Measurements from ENCODE around the gene RPIA.
"Not testable (repeated sequence)": the region's sequence is repeated elsewhere in the genome, so short reads cannot be mapped to it uniquely, and the experiment has no call there.

The RPIA gene

DNA sequence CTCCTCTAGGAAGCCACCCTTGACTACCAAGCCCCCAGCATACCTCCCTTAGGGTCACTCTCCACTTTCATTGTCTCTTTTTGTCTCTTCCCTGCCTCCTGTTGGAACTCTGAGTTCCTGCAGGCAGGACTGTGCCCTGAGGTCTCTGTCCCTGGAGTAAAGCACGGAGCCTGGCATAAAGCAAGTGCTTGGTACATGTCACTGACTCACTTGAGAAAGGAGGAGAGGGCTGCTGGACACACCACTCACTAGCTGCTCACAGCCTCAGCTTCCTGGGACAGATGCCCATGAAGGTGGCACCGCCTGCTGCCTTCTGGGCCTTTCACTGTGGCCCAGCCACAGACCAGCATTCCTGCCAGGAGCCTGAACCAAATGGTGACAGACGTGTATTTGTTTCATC, 64.4 kb downstream of the RPIA start:
- H3K79me2 ChIP-seq (ENCODE audit: low read length): no peaks in the 10 kb centered on the region
- H4K20me1 ChIP-seq (ENCODE audit: insufficient read depth, low read length): no peaks in the 10 kb centered on the region
- no peak overlapping the region for H3K9ac ChIP-seq (ENCODE audit: low read length)
- no peak overlapping the region for H3K4me2 ChIP-seq (ENCODE audit: low read length)
- H3K4me1 ChIP-seq (ENCODE audit: low read length): peaks cover 17% of the 10 kb centered on the region
- no peak overlapping the region for H2AFZ ChIP-seq (ENCODE audit: low read depth, low read length)
- peaks cover 16% of the 10 kb centered on the region for H3K36me3 ChIP-seq (replicated peaks; ENCODE audit: low read depth, low read length)
- no peaks in the 10 kb centered on the region for H3K9me3 ChIP-seq (ENCODE audit: insufficient read depth, low read length)
- TF ChIP-seq EZH2phosphoT487 (IDR thresholded peaks at IDR 0.05; ENCODE audit: low read depth) (no peak), CTCF (IDR thresholded peaks at IDR 0.05; ENCODE audit: low read depth, low read length) (no peak)
- H3K4me3 ChIP-seq (ENCODE audit: low read length): no peak overlapping the region
- H3K27me3 ChIP-seq (ENCODE audit: low read depth, low read length): no peaks in the 10 kb centered on the region
- no peak overlapping the region for H3K27ac ChIP-seq (ENCODE audit: low read length)

DNA sequence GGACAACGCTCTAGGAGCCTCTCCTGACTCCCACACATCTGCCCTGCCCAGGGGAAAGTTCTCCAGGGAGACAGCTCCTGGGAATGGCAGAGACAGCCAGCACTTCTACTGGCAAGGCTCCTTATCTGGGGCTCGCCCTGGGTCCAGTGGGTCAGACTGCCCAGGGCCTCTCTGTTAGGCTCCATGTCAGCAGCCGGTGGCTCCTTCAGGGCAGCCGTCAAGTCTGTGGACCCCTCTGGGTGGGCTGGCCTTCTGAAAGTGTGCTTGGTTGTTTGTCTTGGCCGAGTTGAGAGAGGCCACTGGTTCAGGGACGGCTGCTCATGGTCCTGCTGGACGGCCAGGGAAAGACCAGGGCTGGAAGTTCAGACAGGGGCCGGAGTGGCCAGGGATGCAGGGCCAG, 65.6 kb downstream of the RPIA start:
- Histone ChIP-seq H3K36me3 (replicated peaks; ENCODE audit: low read depth, low read length) (peaks cover 14% of the 10 kb centered on the region), H3K4me3 (ENCODE audit: low read length) (no peak overlapping the region), H3K9ac (ENCODE audit: low read length) (no peak overlapping the region), H4K20me1 (ENCODE audit: insufficient read depth, low read length) (no peaks in the 10 kb centered on the region), H3K27me3 (ENCODE audit: low read depth, low read length) (no peaks in the 10 kb centered on the region), H2AFZ (ENCODE audit: low read depth, low read length) (no peak overlapping the region), H3K27ac (ENCODE audit: low read length) (no peak overlapping the region), H3K4me2 (ENCODE audit: low read length) (no peak overlapping the region), H3K79me2 (ENCODE audit: low read length) (no peaks in the 10 kb centered on the region), H3K4me1 (ENCODE audit: low read length) (peaks cover 17% of the 10 kb centered on the region), H3K9me3 (ENCODE audit: insufficient read depth, low read length) (no peaks in the 10 kb centered on the region)
- TF ChIP-seq CTCF (IDR thresholded peaks at IDR 0.05; ENCODE audit: low read depth, low read length) (no peak), EZH2phosphoT487 (IDR thresholded peaks at IDR 0.05; ENCODE audit: low read depth) (no peak)

- H3K36me3 ChIP-seq (replicated peaks; ENCODE audit: low read depth, low read length); H3K27me3 ChIP-seq (ENCODE audit: low read depth, low read length); H3K4me2 ChIP-seq (ENCODE audit: low read length); H2AFZ ChIP-seq (ENCODE audit: low read depth, low read length); H3K4me3 ChIP-seq (ENCODE audit: low read length); H4K20me1 ChIP-seq (ENCODE audit: insufficient read depth, low read length); H3K27ac ChIP-seq (ENCODE audit: low read length); H3K9me3 ChIP-seq (ENCODE audit: insufficient read depth, low read length); H3K79me2 ChIP-seq (ENCODE audit: low read length); H3K9ac ChIP-seq (ENCODE audit: low read length): not testable (repeated sequence)
- peaks cover 14% of the 10 kb centered on the region for H3K4me1 ChIP-seq (ENCODE audit: low read length)
Measured at GRCh38 chr2:88758702-88759101, 67.2 kb downstream of the RPIA start.

DNA sequence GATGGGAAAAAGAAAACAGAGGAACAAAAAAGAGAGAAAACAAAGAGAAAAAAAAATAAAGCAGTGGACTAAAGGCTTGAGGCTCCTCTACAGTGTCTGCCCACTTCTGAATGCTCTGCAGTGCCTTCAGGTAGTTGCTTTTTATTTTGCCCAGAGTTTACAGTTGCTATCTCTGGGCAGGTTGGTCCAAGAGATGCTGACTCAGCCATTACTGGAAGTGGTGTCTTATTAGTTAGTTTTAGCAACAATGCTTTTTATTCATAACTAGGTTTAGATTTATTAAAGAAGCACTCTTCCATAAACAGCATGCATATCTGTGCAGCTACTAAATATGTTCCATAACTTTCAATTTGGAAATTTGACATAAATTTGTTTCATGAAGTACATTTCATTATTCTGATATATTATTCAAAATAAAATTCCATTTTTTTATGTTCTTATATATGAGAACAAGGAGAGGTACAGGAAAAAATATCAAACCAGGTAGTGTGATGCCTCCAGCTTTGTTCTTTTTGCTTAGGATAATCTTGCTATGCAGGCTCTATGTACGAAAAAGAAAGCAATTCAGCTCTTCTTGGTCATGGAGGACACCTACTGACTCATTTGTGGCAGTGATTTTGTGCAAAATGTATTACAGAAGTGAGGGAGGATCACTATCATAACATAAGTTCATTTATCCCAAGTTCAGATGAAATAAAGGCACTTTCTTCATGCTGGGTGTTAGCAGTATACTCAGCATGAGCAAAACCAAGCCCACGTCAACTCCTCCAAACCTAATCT, 69.5 kb downstream of the RPIA start:
- Histone ChIP-seq H3K27me3 (ENCODE audit: low read depth, low read length) (no peaks in the 10 kb centered on the region), H3K79me2 (ENCODE audit: low read length) (no peaks in the 10 kb centered on the region), H3K4me1 (ENCODE audit: low read length) (no peaks in the 10 kb centered on the region), H3K27ac (ENCODE audit: low read length) (no peak overlapping the region), H4K20me1 (ENCODE audit: insufficient read depth, low read length) (no peaks in the 10 kb centered on the region), H2AFZ (ENCODE audit: low read depth, low read length) (no peak overlapping the region), H3K4me2 (ENCODE audit: low read length) (no peak overlapping the region), H3K9me3 (ENCODE audit: insufficient read depth, low read length) (no peaks in the 10 kb centered on the region), H3K9ac (ENCODE audit: low read length) (no peak overlapping the region), H3K4me3 (ENCODE audit: low read length) (no peak overlapping the region), H3K36me3 (replicated peaks; ENCODE audit: low read depth, low read length) (peaks cover 3% of the 10 kb centered on the region)
- TF ChIP-seq EZH2phosphoT487 (IDR thresholded peaks at IDR 0.05; ENCODE audit: low read depth) (no peak), CTCF (IDR thresholded peaks at IDR 0.05; ENCODE audit: low read depth, low read length) (no peak)

All from OCI-LY3 (cell line).